Endothelial cell of umbilical vein (primary cell): ENCODE results near the gene VPS11. TPM values are rescaled to one million over a fixed set of nuclear protein-coding genes. Genes with fewer than 3 reads are reported as not detected.

Experiments used
- BruUV-seq: library from RNA; stranded (reverse); fragments of 400-500 nt; replicated peaks from 2 replicates; lab custom pipeline; 2021; lab: Mats Ljungman, UMichigan
- CTCF ChIA-PET: fragments of 300-600, 350-600 bp; sonication (Branson Sonifier 250); formaldehyde crosslinking; loops from one replicate; lab custom pipeline; 2021; ENCODE audit warnings: antibody characterized with exemption, inconsistent platforms; lab: Charles Lee
- POLR2A ChIA-PET: fragments of 300-600, 350-600 bp; sonication (Branson Sonifier 250); formaldehyde crosslinking; loops from one replicate; lab custom pipeline; 2021; ENCODE audit warnings: antibody characterized with exemption, inconsistent platforms; lab: Charles Lee
- DNase-seq: peaks from one replicate; pipeline ENCODE4 v3.0.0-alpha.2; 2011; ENCODE audit warnings: low read depth, low spot score
- FAIRE-seq: peaks from 2 replicates; lab custom pipeline; 2011; peaks lifted over from hg19 to GRCh38; lab: Jason Lieb, UNC
- H2AFZ ChIP-seq: 2 replicates; pipeline ENCODE4 v1.6.0; 2012; ENCODE audit warnings: low read depth, low read length, control low read depth, inconsistent platforms
- H3K27ac ChIP-seq: 2 replicates; pipeline ENCODE4 v1.5.1; 2011; ENCODE audit warnings: low read depth, mild to moderate bottlenecking, control low read depth, low read length, moderate library complexity; ENCODE audit not compliant: insufficient read depth
- H3K27me3 ChIP-seq, 2 experiments: 2 replicates each; pipeline versions ENCODE4 v1.6.0 to v1.6.1; 2011; ENCODE audit warnings: low read length in 2 of 2, mixed read lengths in 1 of 2; ENCODE audit not compliant: control insufficient read depth in 2 of 2, insufficient read depth in 2 of 2
- H3K36me3 ChIP-seq, 2 experiments: 2 replicates in 1 of 2; 3 replicates in 1 of 2; pipeline ENCODE4 v1.5.1; 2011; ENCODE audit warnings: low read length in 2 of 2, mild to moderate bottlenecking in 1 of 2, moderate library complexity in 1 of 2; ENCODE audit not compliant: control insufficient read depth in 2 of 2, insufficient read depth in 2 of 2; ENCODE audit errors: extremely low read depth in 1 of 2
- H3K4me1 ChIP-seq: 3 replicates; pipeline ENCODE4 v1.5.1; 2011; ENCODE audit warnings: mild to moderate bottlenecking, low read length; ENCODE audit not compliant: control insufficient read depth, insufficient read depth; ENCODE audit errors: extremely low read depth
- H3K4me2 ChIP-seq: 2 replicates; pipeline ENCODE4 v1.6.1; 2011; ENCODE audit warnings: low read length, control low read depth, mixed read lengths; ENCODE audit not compliant: insufficient read depth
- H3K4me3 ChIP-seq, 3 experiments: fragments of 200-600 bp in 1 of 3; sonication (generic), shearing (Covaris generic) in 1 of 3; replicated peaks in 1 of 3; 2 replicates each; pipeline ENCODE4 v1.5.1; 2011 to 2016; ENCODE audit warnings: control low read depth in 3 of 3, low read length in 3 of 3, mild to moderate bottlenecking in 2 of 3, inconsistent platforms in 1 of 3, low read depth in 1 of 3, moderate library complexity in 1 of 3; ENCODE audit not compliant: insufficient read depth in 1 of 3
- H3K79me2 ChIP-seq: 2 replicates; pipeline ENCODE4 v1.6.0; 2012; ENCODE audit warnings: low read length, inconsistent platforms; ENCODE audit not compliant: control insufficient read depth, insufficient read depth
- H3K9ac ChIP-seq: replicated peaks from 2 replicates; pipeline ENCODE3; 2011; ENCODE audit warnings: low read length, control low read depth; ENCODE audit not compliant: insufficient read depth; ENCODE audit errors: extremely low read depth
- H3K9me1 ChIP-seq: replicated peaks from 3 replicates; pipeline ENCODE4 v1.6.0; 2011; ENCODE audit warnings: mild to moderate bottlenecking, low read length; ENCODE audit not compliant: control insufficient read depth, insufficient read depth; ENCODE audit errors: extremely low read depth
- H3K9me3 ChIP-seq: replicated peaks from 2 replicates; pipeline ENCODE4 v1.5.1; 2012; ENCODE audit warnings: low read length, inconsistent platforms; ENCODE audit not compliant: control insufficient read depth, insufficient read depth
- H4K20me1 ChIP-seq: replicated peaks from 2 replicates; pipeline ENCODE3; 2011; ENCODE audit warnings: mild to moderate bottlenecking, low read length; ENCODE audit not compliant: control insufficient read depth, insufficient read depth; ENCODE audit errors: extremely low read depth
- CTCF ChIP-seq, 2 donors: IDR thresholded peaks; 1 replicate in 1 of 2; 2 replicates in 1 of 2; pipeline ENCODE4 v1.5.1; 2011; ENCODE audit warnings: low read length in 2 of 2, mild to moderate bottlenecking in 2 of 2, moderate library complexity in 2 of 2, control low read depth in 1 of 2, inconsistent platforms in 1 of 2, low read depth in 1 of 2; ENCODE audit not compliant: insufficient read depth in 1 of 2; ENCODE audit errors: extremely low read depth in 1 of 2
- EZH2 ChIP-seq: IDR thresholded peaks from 2 replicates; pipeline ENCODE4 v1.6.1; 2012; ENCODE audit warnings: borderline replicate concordance, low read depth, mild to moderate bottlenecking, moderate library complexity, low read length, inconsistent platforms; ENCODE audit not compliant: severe bottlenecking
- GATA2 ChIP-seq: IDR thresholded peaks from 2 replicates; pipeline ENCODE4 v1.7.0; 2011; ENCODE audit warnings: low read depth, mild to moderate bottlenecking, moderate library complexity, mixed read lengths, low read length; ENCODE audit not compliant: insufficient read length, insufficient read depth
- JUN ChIP-seq: IDR thresholded peaks from 2 replicates; pipeline ENCODE4 v1.6.1; 2011; ENCODE audit warnings: borderline replicate concordance, low read depth; ENCODE audit not compliant: insufficient read length, insufficient read depth
- MYC ChIP-seq: IDR thresholded peaks from one replicate; pipeline ENCODE4 v1.6.1; 2011; ENCODE audit warnings: mild to moderate bottlenecking, low read depth, low read length
- POLR2A ChIP-seq: IDR thresholded peaks from 2 replicates; pipeline ENCODE4 v1.6.1; 2012; ENCODE audit warnings: low read depth, mild to moderate bottlenecking, control low read depth, low read length
- POLR2AphosphoS5 ChIP-seq: IDR thresholded peaks from 2 replicates; pipeline ENCODE4 v1.6.1; 2012; ENCODE audit warnings: low read depth, mild to moderate bottlenecking, control low read depth, low read length, moderate library complexity; ENCODE audit not compliant: insufficient read depth
- dilution Hi-C: fragments of 300-500 bp; cut with MboI; formaldehyde crosslinking; loops from one replicate; pipeline ENCODE4 v1.15.0; 2019; ENCODE audit warnings: low sequenced_read_pairs; ENCODE audit not compliant: extremely low pct_ligation_motif_present
- intact Hi-C: fragments of 100-400 bp; cut with micrococcal nuclease; formaldehyde crosslinking; loops from one replicate; pipeline ENCODE4 v1.10.0; 2022
- polyA plus RNA-seq, 4 experiments: library from polyadenylated mRNA; depleted of rRNA in 3 of 4; stranded (reverse) in 3 of 4; unstranded in 1 of 4; fragments of >200 nt; gene quantifications; 2 replicates each; pipeline versions ENCODE4 v1.2.1 to v1.2.3, GENCODE V29; 2011 to 2012; ENCODE audit warnings: missing spikeins in 1 of 4
- total RNA-seq: library from RNA; stranded (reverse); gene quantifications from 2 replicates; pipeline ENCODE4 v1.2.3, GENCODE V29; 2021
- TF ChIP-seq, protein P1 (sequence below): IDR thresholded peaks from 2 replicates; pipeline ENCODE4 v1.6.1; 2011; ENCODE audit not compliant: insufficient read depth, insufficient read length

The VPS11 gene
- total and polyA plus RNA-seq, 2 donors (not counting 3 experiments of a cell fraction or from before 2014, with no cell fraction given): 26.4 to 31.0 TPM

- no peaks in the 10 kb centered on the region for H3K9me3 ChIP-seq
- CTCF ChIA-PET: interaction anchor here (1.0 kb wide), 1 partner anchor 313 kb away, joined by 3 read pairs; no protein-coding TSS in a partner anchor
- no TSS peak for BruUV-seq
- POLR2A ChIA-PET: no interaction called here
- FAIRE-seq: no peak
- no peak overlapping the region for H3K9ac ChIP-seq
- H2AFZ ChIP-seq: no peak overlapping the region
- H3K36me3 ChIP-seq: peaks cover 6 to 19% of the 10 kb centered on the region in 2 experiments
- no peaks in the 10 kb centered on the region for H3K27me3 ChIP-seq
- intact Hi-C loops (no loop called here), dilution Hi-C loops (no loop called here)
- H4K20me1 ChIP-seq: no peaks in the 10 kb centered on the region
- peaks cover 5% of the 10 kb centered on the region for H3K79me2 ChIP-seq
- H3K9me1 ChIP-seq: no peaks in the 10 kb centered on the region
- H3K4me2 ChIP-seq: no peak overlapping the region
- H3K27ac ChIP-seq: no peak overlapping the region
- no peak overlapping the region for H3K4me3 ChIP-seq
- DNase-seq: no peak
- TF ChIP-seq POLR2A: no peak
- no peak for TF ChIP-seq EZH2
- TF ChIP-seq POLR2AphosphoS5: no peak
- no peak for TF ChIP-seq GATA2
- no peak for TF ChIP-seq CTCF (IDR thresholded peaks at IDR 0.05; ENCODE audit: extremely low read depth in 1 of 2, insufficient read depth in 1 of 2, low read depth in 1 of 2, low read length in 2 of 2)
- H3K4me1 ChIP-seq: peaks cover 18% of the 10 kb centered on the region
These were observed 42.5 kb upstream of the VPS11 start for GRCh38 chr11:119025099-119025473.

DNA sequence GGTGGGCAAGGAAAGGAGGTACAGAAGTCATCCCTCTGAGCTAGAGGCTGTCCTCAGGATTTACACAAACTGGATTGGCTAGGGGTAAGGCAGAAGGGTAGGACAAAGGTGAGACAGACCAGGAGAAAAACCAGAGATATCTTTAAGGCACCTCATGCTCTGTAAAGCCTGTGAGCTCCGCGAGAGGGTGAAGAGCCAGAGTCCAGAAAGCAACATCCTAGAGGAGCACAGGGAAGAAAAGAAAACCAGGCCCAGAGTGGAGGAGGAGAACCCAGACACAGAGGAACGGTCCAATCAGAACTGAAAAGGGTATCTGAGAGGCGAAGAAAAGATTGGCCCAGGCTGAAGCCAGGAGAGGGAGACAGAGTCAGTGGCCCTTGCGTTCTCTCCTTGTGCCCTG is 42.1 kb upstream of the VPS11 start:
- dilution Hi-C loops: no loop called here
- BruUV-seq: no TSS peak
- CTCF ChIA-PET: interaction anchor here (1.0 kb wide), 1 partner anchor 313 kb away, joined by 3 read pairs; no protein-coding TSS in a partner anchor

More for the DNA sequence above, 42.1 kb upstream of the VPS11 start:
- Histone ChIP-seq H3K27ac (no peak overlapping the region), H3K9ac (no peak overlapping the region), H4K20me1 (no peaks in the 10 kb centered on the region), H3K36me3 (peaks cover 6 to 19% of the 10 kb centered on the region in 2 experiments), H2AFZ (no peak overlapping the region), H3K9me1 (no peaks in the 10 kb centered on the region), H3K79me2 (peaks cover 2% of the 10 kb centered on the region), H3K4me1 (peaks cover 16% of the 10 kb centered on the region), H3K4me3 (no peak overlapping the region), H3K27me3 (no peaks in the 10 kb centered on the region), H3K9me3 (no peaks in the 10 kb centered on the region), H3K4me2 (no peak overlapping the region)
- intact Hi-C loops: no loop called here
- FAIRE-seq: no peak
- POLR2A ChIA-PET: no interaction called here
- no peak for DNase-seq
- TF ChIP-seq MYC (no peak), POLR2A (no peak), JUN (no peak), POLR2AphosphoS5 (no peak)
- TF ChIP-seq, protein P1, sequence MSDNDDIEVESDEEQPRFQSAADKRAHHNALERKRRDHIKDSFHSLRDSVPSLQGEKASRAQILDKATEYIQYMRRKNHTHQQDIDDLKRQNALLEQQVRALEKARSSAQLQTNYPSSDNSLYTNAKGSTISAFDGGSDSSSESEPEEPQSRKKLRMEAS: no peak
